ENCODE data around the gene RNF26. TPM values are rescaled to one million over a fixed set of nuclear protein-coding genes. Genes with fewer than 3 reads are reported as not detected.

Gene RNF26
- total and polyA plus RNA-seq, 2 donors: 4.7 to 33.3 TPM

DNA sequence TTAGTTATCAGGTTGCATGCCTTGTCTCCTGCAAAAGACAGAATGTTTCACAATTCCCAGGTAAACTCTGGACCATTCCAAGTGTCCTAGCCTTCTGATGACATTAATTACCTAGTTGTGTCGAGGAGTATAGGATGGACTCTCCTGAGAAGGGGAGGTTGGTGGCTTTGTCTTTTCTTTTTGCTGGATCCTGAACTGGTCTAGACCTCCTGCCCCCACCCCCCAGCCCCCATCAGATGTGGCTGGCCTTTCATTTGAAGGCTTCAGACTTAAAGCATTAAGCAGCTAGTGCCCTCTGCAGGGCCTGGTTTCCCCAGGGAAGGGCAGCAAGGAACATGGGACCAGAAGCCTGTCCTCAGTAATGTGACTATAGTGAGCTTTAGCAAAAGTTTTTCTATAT, 27.1 kb upstream of the RNF26 start:
- H3K4me3 ChIP-seq (ENCODE audit: low read depth, low read length): no peak overlapping the region
- no peaks in the 10 kb centered on the region for H3K36me3 ChIP-seq (ENCODE audit: insufficient read depth)
- WGBS: 44% methylated on average over 1 of the region's 1 CpG
- no peak for DNase-seq (ENCODE audit: extremely low spot score)
- no peak overlapping the region for H3K27ac ChIP-seq (ENCODE audit: low read depth)
- no peaks in the 10 kb centered on the region for H3K4me1 ChIP-seq (ENCODE audit: insufficient read depth)

GRCh38 chr11:119307974-119308373, 26.4 kb upstream of the RNF26 start:
- Histone ChIP-seq H3K27ac (ENCODE audit: low read depth) (no peak overlapping the region), H3K4me3 (ENCODE audit: low read depth, low read length) (no peak overlapping the region), H3K4me1 (ENCODE audit: insufficient read depth) (no peaks in the 10 kb centered on the region), H3K36me3 (ENCODE audit: insufficient read depth) (no peaks in the 10 kb centered on the region)
- no peak for DNase-seq (ENCODE audit: extremely low spot score)
- WGBS: 62% methylated on average over 5 of the region's 5 CpGs

- Histone ChIP-seq H3K27ac (ENCODE audit: low read depth) (no peak overlapping the region), H3K4me1 (ENCODE audit: insufficient read depth) (no peaks in the 10 kb centered on the region), H3K36me3 (ENCODE audit: insufficient read depth) (no peaks in the 10 kb centered on the region), H3K4me3 (ENCODE audit: low read depth, low read length) (no peak overlapping the region)
- no peak for DNase-seq (ENCODE audit: extremely low spot score)
- WGBS: 87% methylated on average over 11 of the region's 11 CpGs
Observed at GRCh38 chr11:119309411-119309810, 24.9 kb upstream of the RNF26 start.

DNA sequence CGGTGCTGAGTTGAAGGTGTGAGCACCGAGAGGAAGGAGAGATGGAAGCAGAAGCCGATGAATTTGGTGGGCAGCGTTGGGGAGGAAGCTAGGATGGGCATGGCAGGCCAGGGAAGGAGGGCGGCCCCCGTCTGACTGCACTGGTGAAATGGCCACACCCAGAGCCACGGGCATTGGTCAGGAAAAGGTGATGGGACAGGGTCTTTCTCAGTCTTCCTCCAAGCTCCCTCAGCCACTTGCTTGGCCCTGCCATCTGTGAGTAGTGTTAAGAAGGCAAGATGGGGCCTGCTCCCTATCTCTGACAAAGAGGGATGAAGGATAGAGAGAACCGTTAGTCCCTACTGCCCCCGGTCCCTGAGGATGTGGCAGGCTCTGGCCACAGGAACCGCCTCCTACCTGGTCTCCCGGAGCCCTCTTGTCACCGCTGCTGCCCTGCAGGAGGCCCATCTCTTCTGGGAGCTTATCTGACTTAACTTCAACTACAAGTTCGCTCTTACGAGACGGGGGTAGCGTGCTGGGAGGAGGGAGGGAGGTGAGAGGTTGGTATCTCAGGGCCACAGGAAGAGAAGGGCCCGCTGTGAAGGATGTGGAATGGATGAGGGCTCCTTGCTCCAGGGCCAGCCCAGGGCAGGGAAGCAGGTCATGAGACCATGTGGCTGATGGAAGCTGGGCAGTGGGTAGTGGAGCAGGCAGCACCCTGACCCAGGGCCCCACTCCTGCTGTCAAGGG, 24.2 kb upstream of the RNF26 start:
- 75% methylated on average over 17 of the region's 17 CpGs for WGBS

GRCh38 chr11:119310682-119311052, 23.7 kb upstream of the RNF26 start:
- 81% methylated on average over 20 of the region's 20 CpGs for WGBS
- no peak overlapping the region for H3K4me3 ChIP-seq (ENCODE audit: low read depth, low read length)
- H3K36me3 ChIP-seq (ENCODE audit: insufficient read depth): no peaks in the 10 kb centered on the region
- no peaks in the 10 kb centered on the region for H3K4me1 ChIP-seq (ENCODE audit: insufficient read depth)
- DNase-seq (ENCODE audit: extremely low spot score): no peak
- H3K27ac ChIP-seq (ENCODE audit: low read depth): no peak overlapping the region

More for the DNA sequence above, 24.2 kb upstream of the RNF26 start:
- Histone ChIP-seq H3K4me1 (ENCODE audit: insufficient read depth) (no peaks in the 10 kb centered on the region), H3K36me3 (ENCODE audit: insufficient read depth) (no peaks in the 10 kb centered on the region), H3K27ac (ENCODE audit: low read depth) (no peak overlapping the region), H3K4me3 (ENCODE audit: low read depth, low read length) (no peak overlapping the region)
- DNase-seq (ENCODE audit: extremely low spot score): no peak

DNA sequence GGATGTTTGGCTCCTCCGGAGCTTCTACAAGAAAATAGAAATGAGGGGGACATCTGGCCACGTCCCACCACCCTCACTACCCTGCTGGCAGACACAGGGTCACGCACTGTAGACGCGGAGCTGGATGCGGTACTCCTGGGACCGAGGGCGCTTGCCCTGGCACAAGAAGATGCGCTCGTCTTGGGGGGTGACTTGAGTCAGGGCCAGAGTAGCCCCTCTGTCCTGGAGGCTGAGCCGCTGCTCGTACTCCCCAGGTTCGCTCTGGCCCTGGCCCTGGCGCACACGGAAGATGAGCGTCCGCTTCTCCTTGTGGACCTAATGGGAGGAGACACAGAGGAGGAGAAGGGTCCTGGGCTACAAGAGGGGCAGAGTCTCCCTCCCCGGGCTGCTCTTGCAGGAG, 19.6 kb upstream of the RNF26 start:
- H3K27ac ChIP-seq (ENCODE audit: low read depth): no peak overlapping the region
- WGBS: 66% methylated on average over 18 of the region's 18 CpGs
- peak overlapping the region; percentile 69 for H3K4me3 ChIP-seq (ENCODE audit: low read depth, low read length)
- H3K4me1 ChIP-seq (ENCODE audit: insufficient read depth): no peaks in the 10 kb centered on the region
- H3K36me3 ChIP-seq (ENCODE audit: insufficient read depth): no peaks in the 10 kb centered on the region
- no peak for DNase-seq (ENCODE audit: extremely low spot score)

GRCh38 chr11:119315131-119316015, 19.0 kb upstream of the RNF26 start:
- Histone ChIP-seq H3K4me3 (ENCODE audit: low read depth, low read length) (peak overlapping the region; percentile 69), H3K4me1 (ENCODE audit: insufficient read depth) (no peaks in the 10 kb centered on the region), H3K27ac (ENCODE audit: low read depth) (peak overlapping the region; percentile 12), H3K36me3 (ENCODE audit: insufficient read depth) (no peaks in the 10 kb centered on the region)
- DNase-seq (ENCODE audit: extremely low spot score): no peak
- 6% methylated on average over 29 of the region's 29 CpGs for WGBS

GRCh38 chr11:119316016-119316728, 18.2 kb upstream of the RNF26 start:
- H3K27ac ChIP-seq (ENCODE audit: low read depth): no peak overlapping the region
- no peaks in the 10 kb centered on the region for H3K4me1 ChIP-seq (ENCODE audit: insufficient read depth)
- under 1% methylated on average over 46 of the region's 46 CpGs for WGBS
- H3K4me3 ChIP-seq (ENCODE audit: low read depth, low read length): peak overlapping the region; percentile 69
- H3K36me3 ChIP-seq (ENCODE audit: insufficient read depth): no peaks in the 10 kb centered on the region
- DNase-seq (ENCODE audit: extremely low spot score): no peak

DNA sequence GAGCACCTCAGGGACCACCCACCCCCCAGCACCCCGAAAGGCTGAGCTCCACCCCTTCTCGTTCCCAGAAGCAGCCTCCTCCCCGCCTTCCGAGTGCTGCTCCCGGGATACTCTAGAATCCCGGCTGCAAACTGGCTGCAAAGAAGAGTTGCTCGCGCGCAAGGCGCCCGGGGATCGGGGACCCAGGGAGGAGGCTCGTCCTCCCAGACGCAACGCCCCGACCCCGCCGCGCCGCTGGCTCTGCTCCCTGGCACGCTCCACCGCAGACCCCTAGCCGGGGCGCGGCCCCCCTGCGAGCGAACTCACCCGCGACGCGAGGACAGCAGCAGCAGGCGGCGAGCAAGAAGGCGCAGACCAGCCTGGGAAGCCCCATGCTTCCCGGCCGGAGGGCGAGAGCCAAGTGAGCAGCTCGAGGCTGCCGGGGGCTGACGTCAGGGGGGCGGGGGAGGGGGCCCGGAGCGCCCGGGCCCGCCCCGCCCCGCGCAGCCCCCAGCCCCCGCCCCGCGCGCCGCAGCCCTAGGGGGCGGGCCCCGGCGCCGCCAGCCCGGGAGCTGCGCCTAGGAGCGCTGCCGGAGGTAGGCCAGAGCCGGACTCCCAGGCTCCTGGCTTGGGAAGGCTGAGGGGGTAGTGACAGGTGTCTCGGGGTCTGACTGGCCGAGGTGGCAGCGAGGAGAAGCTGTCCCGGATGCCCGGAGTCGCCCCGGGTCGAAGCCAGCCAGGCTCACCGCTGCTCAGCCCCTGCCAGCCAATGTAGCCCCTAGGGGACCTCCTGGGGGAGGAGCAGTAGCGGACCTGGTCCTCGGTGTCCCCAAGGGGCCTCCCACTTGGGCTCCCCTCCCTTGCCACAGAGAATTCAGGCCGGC, 17.4 kb upstream of the RNF26 start, which contains the start of gene MCAM:
TSS of gene MCAM (minus strand) at position 402 of the 863 bp plus-strand sequence. CDS start at position 373, 29 bp downstream.
- no peak for DNase-seq (ENCODE audit: extremely low spot score)
- WGBS: 1% methylated on average over 74 of the region's 74 CpGs
- Histone ChIP-seq H3K36me3 (ENCODE audit: insufficient read depth) (no peaks in the 10 kb centered on the region), H3K4me1 (ENCODE audit: insufficient read depth) (no peaks in the 10 kb centered on the region), H3K27ac (ENCODE audit: low read depth) (peak within 1 kb of the TSS; percentile 75), H3K4me3 (ENCODE audit: low read depth, low read length) (peak within 1 kb of the TSS; percentile 69)

- H3K27ac ChIP-seq (ENCODE audit: low read depth): no peak overlapping the region
- no peaks in the 10 kb centered on the region for H3K4me1 ChIP-seq (ENCODE audit: insufficient read depth)
- no peak for DNase-seq (ENCODE audit: extremely low spot score)
- 40% methylated on average over 14 of the region's 14 CpGs for WGBS
- no peaks in the 10 kb centered on the region for H3K36me3 ChIP-seq (ENCODE audit: insufficient read depth)
- peak overlapping the region; percentile 69 for H3K4me3 ChIP-seq (ENCODE audit: low read depth, low read length)
Observed at GRCh38 chr11:119317592-119318239, 16.6 kb upstream of the RNF26 start.

GRCh38 chr11:119318240-119319135, 15.8 kb upstream of the RNF26 start:
- no peak overlapping the region for H3K4me3 ChIP-seq (ENCODE audit: low read depth, low read length)
- H3K4me1 ChIP-seq (ENCODE audit: insufficient read depth): no peaks in the 10 kb centered on the region
- DNase-seq (ENCODE audit: extremely low spot score): no peak

More at GRCh38 chr11:119318240-119319135, 15.8 kb upstream of the RNF26 start:
- 46% methylated on average over 22 of the region's 22 CpGs for WGBS
- H3K36me3 ChIP-seq (ENCODE audit: insufficient read depth): no peaks in the 10 kb centered on the region
- H3K27ac ChIP-seq (ENCODE audit: low read depth): peak overlapping the region; percentile 41
